HepG2 (cell line): Measurements from ENCODE around the gene GNGT2. TPM values are rescaled to one million over a fixed set of nuclear protein-coding genes. Genes with fewer than 3 reads are reported as not detected.
A peak's percentile ranks its signal among the peaks of the same experiment; 100 is the strongest.

Experiments
- DR1 ChIP-seq: sonication (generic); formaldehyde crosslinking; IDR thresholded peaks from 2 replicates; pipeline ENCODE4 v1.8.0; 2021; ENCODE audit warnings: mild to moderate bottlenecking, missing genetic modification reagents, inconsistent platforms
- HMGA1 ChIP-seq: sonication (generic); formaldehyde crosslinking; conservative IDR thresholded peaks from 2 replicates; pipeline ENCODE4 v1.4.0; 2020; ENCODE audit warnings: missing genetic modification reagents
- IRF1 ChIP-seq: sonication (generic); formaldehyde crosslinking; IDR thresholded peaks from 2 replicates; pipeline ENCODE4 v1.4.0; 2020; ENCODE audit warnings: low read depth, mild to moderate bottlenecking, missing genetic modification reagents
- MLX ChIP-seq: IDR thresholded peaks from 2 replicates; pipeline ENCODE4 v1.6.1; 2016
- PRDM15 ChIP-seq: sonication (generic); formaldehyde crosslinking; IDR thresholded peaks from 2 replicates; pipeline ENCODE4 v1.4.0; 2020; ENCODE audit warnings: missing genetic modification reagents
- RXRA ChIP-seq: sonication (generic); formaldehyde crosslinking; IDR thresholded peaks from 2 replicates; pipeline ENCODE4 v1.5.1; 2020; ENCODE audit warnings: missing genetic modification reagents
- SKI ChIP-seq: fragments of 450-650 bp; IDR thresholded peaks from one replicate; pipeline ENCODE4 v1.6.1; 2018; ENCODE audit warnings: mild to moderate bottlenecking; ENCODE audit not compliant: partially characterized antibody
- SNAPC4 ChIP-seq: sonication (generic); formaldehyde crosslinking; IDR thresholded peaks from 2 replicates; pipeline ENCODE4 v1.4.0; 2020; ENCODE audit warnings: mild to moderate bottlenecking, missing genetic modification reagents
- SRY ChIP-seq: sonication (generic); formaldehyde crosslinking; IDR thresholded peaks from 2 replicates; pipeline ENCODE4 v1.8.0; 2022; ENCODE audit warnings: mild to moderate bottlenecking, missing genetic modification reagents
- ZNF639 ChIP-seq: conservative IDR thresholded peaks from 2 replicates; pipeline ENCODE4 v1.6.1; 2018; ENCODE audit warnings: missing genetic modification reagents
- ZNF687 ChIP-seq: sonication (generic); formaldehyde crosslinking; IDR thresholded peaks from 2 replicates; pipeline ENCODE4 v1.5.1; 2020; ENCODE audit warnings: mild to moderate bottlenecking, missing genetic modification reagents, moderate library complexity
- polyA plus RNA-seq, 8 experiments: library from polyadenylated mRNA; depleted of rRNA in 3 of 8; stranded (reverse) in 7 of 8; unstranded in 1 of 8; fragments of >200 nt; fragmentation: Illumina TruSeq in 4 of 8; extraction: Trizol in 4 of 8; gene quantifications; 2 replicates each; pipeline versions ENCODE4 v1.2.1 to v1.2.3, GENCODE V29; 2011 to 2016; ENCODE audit warnings: low read depth in 4 of 8, missing spikeins in 1 of 8, mixed read lengths in 1 of 8; ENCODE audit not compliant: insufficient read depth in 1 of 8
- total RNA-seq, 5 experiments: library from RNA; depleted of rRNA; stranded (reverse); fragments of >200 nt; fragmentation: Illumina TruSeq; extraction: Trizol; gene quantifications; 2 replicates each; pipeline ENCODE4 v1.2.3, GENCODE V29; 2016; ENCODE audit warnings: low read depth in 1 of 5

Gene GNGT2
- total and polyA plus RNA-seq, 2 of the 13 experiments (the other 11 are each of a cell fraction or from before 2014, with no cell fraction given), result not detected

- TF ChIP-seq PRDM15 (0 out of 2 replicates have a peak, but pooled peaks have one; percentile 59), ZNF687 (CRISPR knock-in tag) (peak; percentile 62), MLX (CRISPR knock-in tag) (no peak), ZNF639 (CRISPR knock-in tag) (no peak), DR1 (CRISPR knock-in tag) (no peak), IRF1 (CRISPR knock-in tag) (no peak), RXRA (CRISPR knock-in tag) (peak; percentile 31; the same call in 1 of the 2 replicates), SRY (CRISPR knock-in tag) (0 out of 2 replicates have a peak, but pooled peaks have one; percentile 38), HMGA1 (CRISPR knock-in tag) (no peak), SKI (no peak), SNAPC4 (CRISPR knock-in tag) (no peak)
Observed at GRCh38 chr17:49230636-49231562, 20.5 kb upstream of the GNGT2 start, which contains the start of gene PHOSPHO1 (continued).
